NCI-H226 (cell line): ENCODE measurements around the gene SDR42E1.
"Not testable (repeated sequence)": the region's sequence is repeated elsewhere in the genome, so short reads cannot be mapped to it uniquely, and the experiment has no call there.

Source experiments
- DNase-seq: peaks from one replicate; pipeline ENCODE4 v3.0.0-alpha.2; 2015

SDR42E1 gene

GRCh38 chr16:82037251-82037650 is 26.0 kb upstream of the SDR42E1 start:
- no peak for DNase-seq

DNA sequence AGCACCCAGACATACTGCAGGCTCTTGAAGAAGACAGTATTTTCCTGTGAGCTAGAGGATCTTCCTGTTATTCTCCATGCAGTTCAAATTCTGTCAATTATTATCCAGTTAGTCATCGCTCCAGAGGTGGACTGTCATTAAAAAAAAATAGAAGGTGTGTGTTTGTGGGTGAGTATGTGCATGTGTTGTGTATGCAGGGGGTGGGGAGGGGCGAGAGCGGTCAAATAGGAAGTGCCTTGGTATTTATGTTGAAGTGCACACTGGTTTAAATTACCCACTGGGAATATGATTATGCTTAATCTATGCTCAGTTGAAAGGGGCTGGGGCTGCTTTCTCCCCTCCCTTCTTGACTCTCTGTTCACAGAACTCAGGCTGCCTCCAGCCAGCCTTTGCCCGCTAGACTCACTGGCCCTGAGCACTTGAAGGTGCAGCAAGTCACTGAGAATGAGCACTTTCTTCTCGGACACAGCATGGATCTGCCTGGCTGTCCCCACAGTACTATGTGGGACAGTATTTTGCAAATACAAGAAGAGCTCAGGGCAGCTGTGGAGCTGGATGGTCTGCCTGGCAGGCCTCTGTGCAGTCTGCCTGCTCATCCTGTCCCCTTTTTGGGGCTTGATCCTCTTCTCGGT is 23.8 kb upstream of the SDR42E1 start, which contains the start of gene HSD17B2:
HSD17B2 (plus strand) TSS at position 273 of the 632 bp plus-strand sequence; CDS start at position 445, 172 bp downstream.
- DNase-seq = peak; percentile 3

DNA sequence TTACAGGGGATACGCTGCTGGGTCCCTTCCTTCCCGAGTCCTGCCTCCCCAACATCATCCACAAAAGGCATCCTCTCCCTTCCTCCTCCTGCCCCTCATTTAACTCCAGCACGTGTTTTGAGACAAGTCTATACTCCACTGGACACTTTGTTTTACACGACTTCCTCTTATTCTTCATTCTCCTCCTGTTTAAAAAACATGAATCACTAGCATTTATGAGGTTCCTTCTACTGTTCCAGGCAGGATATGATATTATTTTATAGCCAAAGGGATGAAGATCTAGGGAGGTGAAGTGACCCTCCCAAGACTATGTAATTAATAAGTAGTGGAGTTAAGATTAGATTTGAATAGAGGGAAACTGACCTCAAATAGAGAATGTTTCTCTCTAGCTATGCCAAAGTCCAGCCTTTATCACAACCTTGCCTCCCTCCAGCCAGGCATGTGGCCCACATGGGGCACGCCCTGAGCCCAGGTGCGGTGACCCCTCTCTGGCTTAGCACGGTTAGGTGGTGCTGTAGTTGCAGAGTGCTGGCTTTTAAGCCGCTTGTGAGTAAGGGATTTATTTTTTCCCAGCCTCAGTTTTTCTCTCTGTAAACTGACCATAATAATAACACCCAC is 22.5 kb upstream of the SDR42E1 start:
- no peak for DNase-seq

DNA sequence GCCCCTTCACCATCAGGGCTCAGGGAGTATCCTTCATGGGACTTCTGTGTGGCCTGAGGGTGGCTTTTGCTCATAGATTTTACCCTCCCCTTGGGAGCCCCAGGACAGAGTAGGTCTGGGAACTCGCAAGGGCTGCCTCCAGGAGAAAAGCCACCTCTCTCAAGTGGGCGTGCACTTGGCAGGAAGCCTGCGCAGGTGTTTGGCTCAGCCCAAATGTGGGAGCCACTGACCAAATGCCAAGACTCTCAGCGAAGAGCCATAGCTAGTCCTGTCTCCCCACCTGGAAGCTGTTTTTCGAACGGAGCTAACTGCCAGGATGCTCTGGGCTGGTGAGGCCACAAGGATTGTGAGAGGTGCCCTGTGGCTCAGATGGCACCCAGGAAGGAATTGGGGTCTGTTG is 21.7 kb upstream of the SDR42E1 start:
- DNase-seq = no peak

DNA sequence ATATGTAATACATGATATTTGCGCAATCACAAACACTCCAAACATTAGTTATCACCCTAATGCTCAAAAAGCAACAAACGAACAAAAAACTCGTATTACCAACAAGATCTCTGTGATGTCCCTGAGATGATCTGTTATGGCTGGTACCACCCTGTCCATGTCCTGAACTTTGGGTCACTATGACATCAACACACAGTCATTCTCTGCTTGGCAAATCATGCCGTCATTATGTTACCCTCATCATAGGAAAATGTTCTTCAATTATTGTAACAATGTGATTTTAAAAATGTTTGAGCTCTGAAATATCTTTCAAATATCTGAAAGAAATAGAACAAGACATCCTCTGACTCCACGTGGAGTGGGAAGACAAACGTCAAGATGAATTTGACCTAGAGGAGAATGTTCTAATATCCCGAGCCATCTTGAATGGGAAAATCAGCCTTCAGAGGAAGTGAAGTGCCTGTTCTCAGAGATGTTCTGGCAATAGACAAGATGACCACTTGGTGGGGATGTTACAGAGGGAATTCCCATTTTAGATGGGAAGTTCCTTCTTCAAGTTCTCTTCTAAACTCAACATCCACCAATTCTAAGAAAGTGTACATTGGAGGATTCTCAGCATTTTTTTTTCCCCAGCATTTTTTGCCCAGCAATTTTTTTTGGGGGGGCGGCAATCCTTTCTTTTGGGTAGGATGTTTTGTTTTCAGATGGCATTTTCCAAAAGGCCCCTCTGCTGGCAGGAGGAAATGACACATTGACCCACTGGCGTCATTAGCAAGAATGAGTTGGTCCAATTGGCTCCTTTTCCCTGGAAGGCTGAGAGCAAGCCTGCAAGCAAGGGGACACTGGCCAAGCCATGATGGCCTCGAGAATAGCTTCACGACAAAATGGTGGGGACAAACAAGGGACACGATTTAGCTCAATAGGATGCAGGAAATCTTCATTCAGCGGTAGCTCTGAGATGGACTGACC is 20.1 kb upstream of the SDR42E1 start:
- peak; percentile 24 for DNase-seq

DNA sequence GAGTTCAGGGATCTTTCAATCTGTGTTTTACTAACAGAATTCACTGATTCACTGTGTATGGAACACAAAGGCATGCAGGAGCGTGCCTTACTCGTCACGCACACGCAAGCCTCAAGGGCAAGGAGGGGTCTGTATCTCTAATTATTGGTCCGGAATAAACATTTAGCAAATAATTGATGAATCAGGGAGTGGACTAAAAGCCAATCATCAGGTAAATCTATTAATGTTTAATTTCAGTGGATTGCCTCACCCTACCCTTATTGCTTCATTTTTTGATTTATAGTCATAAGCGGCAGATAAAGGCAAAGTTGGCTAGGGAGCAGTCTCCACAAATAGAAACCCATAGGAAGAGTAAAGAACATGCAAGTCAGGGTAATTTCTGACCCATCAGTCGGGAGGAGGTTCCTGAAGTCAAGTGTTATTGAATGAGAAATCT is 16.4 kb upstream of the SDR42E1 start:
- no peak for DNase-seq

- no peak for DNase-seq
Measured at GRCh38 chr16:82024883-82025282, 13.6 kb upstream of the SDR42E1 start.

DNA sequence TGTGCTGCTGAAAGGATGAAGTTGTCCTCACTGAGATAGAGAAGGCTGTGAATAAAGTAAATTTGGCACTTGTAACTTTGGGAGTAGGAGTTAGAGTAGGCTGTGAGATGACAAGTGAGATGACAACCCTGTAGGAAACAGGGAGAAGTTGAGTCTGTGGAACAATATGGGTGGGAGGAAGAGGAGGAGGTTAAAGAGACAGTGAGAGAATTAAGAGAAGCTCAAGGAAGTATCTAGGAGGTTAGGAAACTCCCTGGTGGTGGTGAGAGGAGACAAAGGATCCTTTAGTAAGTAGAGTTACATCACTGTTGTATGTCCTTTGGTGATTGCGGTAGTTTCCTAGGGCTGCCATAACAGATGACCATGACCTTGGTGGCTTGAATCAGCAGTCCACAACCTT is 13.0 kb upstream of the SDR42E1 start:
- no peak for DNase-seq

GRCh38 chr16:82023206-82023605 is 11.9 kb upstream of the SDR42E1 start:
- no peak for DNase-seq

DNA sequence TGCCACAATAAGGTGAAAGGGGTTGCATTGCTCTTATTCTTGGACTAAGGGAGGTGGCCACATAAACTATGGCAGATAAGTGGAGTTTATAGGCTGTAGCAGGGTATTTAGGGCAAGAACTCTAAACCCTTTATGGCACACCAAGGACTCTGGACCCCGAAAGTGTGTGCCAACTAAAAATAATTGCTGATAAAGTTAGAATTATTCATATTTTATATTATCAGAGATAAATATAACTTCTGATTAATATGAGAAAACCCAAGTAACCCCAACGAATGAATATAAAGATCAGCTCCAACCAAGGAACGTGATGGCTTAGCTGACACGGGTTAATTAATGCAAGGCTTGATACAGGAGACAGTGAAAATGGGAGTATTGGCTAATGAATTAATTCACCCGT is 8.8 kb upstream of the SDR42E1 start:
- DNase-seq = no peak

- no peak for DNase-seq
Measured at GRCh38 chr16:82019535-82019934, 8.3 kb upstream of the SDR42E1 start.

GRCh38 chr16:82017911-82018568 is 6.8 kb upstream of the SDR42E1 start:
- DNase-seq = no peak

GRCh38 chr16:82016964-82017363 is 5.7 kb upstream of the SDR42E1 start:
- no peak for DNase-seq

DNA sequence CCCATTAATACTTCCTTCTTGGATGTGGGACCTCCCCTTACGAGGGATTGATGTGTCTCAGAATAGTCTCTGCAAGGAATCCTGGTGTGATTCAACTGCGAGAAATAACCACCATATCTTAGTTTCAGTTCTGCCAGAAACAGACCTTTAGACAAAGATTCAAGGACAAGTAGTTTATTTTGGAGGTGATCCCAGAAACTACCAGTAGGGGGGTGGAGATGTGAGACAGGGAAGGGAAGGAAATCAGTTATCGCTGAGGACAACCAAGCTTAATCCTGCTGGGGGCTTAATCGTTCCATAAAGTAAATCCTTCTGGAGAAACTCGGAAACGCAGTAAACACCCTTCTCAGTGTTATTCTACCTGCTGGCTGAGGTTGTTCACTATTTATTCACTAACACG is 5.0 kb upstream of the SDR42E1 start:
- no peak for DNase-seq

DNA sequence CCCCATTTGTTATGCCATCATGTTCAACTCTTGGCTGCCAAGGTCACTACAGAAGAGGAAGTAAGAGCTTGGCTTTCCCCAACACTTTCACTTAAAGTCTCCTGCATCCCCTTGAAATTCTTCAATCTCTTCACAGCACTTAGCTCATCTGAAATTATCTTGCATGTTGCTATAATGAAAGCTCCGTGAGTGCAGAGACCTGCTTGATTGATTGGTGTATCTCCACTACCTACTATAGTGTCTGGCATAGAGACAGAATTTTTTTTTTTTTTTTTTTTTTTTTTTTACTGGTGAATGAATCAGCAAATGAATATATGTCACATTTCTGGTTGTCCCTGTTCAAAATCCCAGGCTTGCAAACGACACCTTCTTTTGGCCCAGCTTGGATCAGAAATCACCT is 1.9 kb upstream of the SDR42E1 start:
- DNase-seq = no peak

DNA sequence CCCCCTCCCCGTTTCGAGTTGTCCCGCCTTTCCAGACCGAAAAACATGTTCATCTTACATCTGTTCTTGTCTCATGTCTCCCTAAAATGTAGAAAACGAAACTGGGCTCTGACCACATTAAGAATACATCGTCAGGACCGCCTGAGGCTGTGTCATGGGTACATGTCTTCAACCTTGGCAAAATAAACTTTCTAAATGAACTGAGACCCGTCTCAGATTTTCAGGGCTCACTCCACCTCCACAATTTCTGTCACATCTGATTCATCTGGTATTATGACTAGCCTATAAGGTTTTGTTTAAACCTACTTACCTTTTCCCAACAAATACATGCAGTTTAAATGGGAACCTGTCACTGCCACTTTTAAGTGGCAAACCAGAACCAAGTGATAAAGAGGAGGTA is 621 bp downstream of the SDR42E1 start:
- no peak for DNase-seq

- not testable (repeated sequence) for DNase-seq
Measured at GRCh38 chr16:82009789-82010188, 1.5 kb downstream of the SDR42E1 start.

DNA sequence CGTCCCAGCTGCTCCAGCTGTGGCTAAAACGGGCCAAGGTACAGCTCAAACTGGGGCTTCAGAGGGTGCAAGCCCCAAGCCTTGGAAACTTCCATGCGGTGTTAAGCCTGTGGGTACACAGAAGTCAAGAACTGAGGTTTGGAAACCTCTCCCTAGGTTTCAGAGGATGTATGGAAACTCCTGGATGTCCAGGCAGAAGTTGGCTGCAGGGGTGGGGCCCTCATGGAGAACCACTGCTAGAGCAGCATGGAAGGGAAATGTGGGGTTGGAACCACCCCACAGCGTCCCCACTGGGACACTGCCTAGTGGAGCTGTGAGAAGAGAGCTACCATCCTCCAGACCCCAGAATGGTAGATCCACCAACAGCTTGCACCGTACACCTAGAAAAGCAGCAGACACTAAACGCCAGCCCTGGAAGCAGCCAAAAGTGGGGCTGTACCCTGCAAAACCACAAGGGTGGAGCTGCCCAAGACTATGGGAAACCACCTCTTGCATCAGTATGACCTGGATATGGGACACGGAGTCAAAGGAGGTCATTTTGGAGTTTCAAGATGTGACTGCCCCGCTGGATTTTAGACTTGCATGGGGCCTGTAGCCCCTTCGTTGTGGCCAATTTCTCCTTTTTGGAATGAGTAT is 2.2 kb downstream of the SDR42E1 start:
- DNase-seq = no peak

DNA sequence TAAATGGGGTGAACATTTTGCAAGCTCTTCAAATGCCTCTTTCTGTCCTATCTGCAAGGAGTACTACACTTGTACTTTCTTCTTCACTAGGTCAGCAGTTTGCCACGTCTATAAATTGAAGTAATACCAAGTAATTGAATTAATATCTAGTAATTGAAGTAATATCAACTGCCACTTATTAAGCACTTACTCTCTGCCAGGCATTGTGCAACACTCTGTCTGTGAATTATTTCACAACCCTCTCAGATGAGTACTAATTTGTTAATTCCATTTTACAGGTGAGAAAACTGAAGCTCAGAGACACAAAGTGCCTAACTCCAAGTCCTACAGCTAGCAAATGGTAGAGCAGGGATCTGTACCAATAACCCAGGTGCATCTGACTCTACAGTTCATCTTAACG is 4.1 kb downstream of the SDR42E1 start:
- no peak for DNase-seq

DNA sequence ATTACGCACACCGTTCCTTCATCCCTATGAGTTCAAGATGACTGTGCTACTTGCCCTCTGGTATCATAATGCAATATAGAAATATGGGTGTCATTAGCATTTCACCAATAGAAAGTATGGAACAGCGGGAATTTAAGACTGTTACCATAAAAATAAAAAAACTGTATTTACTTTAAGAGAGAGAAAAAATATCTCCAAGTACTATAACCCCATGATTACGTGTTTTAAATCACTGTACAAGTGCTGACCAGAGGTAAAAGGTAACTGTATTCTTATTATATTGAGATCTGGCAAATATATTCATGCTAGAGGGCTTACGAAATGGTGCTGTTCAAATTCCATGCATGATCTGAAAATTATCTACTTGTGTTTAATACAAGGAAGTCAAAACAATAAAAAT is 5.2 kb downstream of the SDR42E1 start:
- DNase-seq = no peak

DNA sequence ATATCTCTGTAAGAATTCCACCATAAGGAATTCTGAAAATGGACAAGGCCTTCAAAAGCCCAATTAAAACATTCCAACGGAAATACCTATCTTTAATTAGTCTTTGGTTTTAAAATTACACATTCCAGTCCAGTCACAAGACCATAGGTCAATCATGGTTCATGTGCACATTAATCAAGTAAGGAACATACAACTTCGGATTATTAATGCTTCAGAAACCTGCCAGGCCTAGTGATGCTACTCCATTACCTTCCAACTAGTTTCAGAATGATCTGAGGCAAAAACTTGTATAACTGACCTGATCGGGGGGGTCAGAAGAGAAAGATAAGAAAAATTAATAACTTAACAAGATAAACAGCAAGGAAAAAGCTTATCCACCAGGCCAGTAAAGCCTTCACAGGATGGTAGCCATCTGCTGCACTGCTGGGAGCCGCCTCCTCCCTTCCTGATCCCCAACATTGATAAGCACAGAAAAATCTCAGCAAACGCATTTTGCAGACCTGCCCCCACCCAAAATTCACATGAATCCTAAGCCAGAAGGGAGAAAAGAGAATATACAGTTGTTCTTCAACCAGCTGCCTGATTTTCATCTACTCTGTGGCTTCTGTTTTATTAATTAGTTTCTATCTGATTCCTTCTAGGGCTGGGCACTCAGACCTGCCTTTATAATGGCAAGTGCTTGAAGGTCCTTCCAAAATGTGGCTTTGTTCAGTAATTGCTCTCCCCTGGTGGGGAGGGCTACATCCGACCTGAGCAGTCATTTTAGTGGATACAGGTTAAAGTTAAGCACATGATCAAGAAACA is 6.0 kb downstream of the SDR42E1 start:
- no peak for DNase-seq

DNA sequence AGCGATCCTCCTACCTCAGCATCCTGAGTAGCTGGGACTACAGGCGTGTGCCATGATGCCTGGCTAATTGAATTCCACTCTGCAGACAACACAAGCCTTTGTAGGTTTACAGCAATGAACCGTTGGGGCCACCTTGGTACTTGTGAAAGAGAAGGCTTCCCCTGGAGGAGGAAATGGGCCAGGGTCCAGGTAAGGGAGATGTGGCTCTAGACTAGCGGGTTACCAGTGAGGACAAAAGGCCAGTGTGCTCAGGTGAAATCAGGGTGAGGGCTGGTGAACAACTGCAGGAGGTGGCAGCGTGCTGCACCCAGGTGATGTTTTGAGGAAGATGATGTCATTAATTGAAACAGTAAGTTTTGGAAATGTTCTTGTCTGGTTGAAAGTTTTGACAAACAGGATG is 6.7 kb downstream of the SDR42E1 start:
- no peak for DNase-seq
